Stimulated activated CD8-positive, alpha-beta memory T cell treated with anti-CD3 and anti-CD28 coated beads, Interleukin-12 subunit alpha, Interleukin-12 subunit beta, amount 100 ng/mL, for 24 hours (primary cell): Measurements from ENCODE around the gene SMG6.
"Not testable (repeated sequence)": the region's sequence is repeated elsewhere in the genome, so short reads cannot be mapped to it uniquely, and the experiment has no call there.

ENCODE experiments used
- DNase-seq: peaks from one replicate; pipeline ENCODE4 v3.0.0-alpha.2; 2020; ENCODE audit errors: extremely low read depth

The SMG6 gene

DNA sequence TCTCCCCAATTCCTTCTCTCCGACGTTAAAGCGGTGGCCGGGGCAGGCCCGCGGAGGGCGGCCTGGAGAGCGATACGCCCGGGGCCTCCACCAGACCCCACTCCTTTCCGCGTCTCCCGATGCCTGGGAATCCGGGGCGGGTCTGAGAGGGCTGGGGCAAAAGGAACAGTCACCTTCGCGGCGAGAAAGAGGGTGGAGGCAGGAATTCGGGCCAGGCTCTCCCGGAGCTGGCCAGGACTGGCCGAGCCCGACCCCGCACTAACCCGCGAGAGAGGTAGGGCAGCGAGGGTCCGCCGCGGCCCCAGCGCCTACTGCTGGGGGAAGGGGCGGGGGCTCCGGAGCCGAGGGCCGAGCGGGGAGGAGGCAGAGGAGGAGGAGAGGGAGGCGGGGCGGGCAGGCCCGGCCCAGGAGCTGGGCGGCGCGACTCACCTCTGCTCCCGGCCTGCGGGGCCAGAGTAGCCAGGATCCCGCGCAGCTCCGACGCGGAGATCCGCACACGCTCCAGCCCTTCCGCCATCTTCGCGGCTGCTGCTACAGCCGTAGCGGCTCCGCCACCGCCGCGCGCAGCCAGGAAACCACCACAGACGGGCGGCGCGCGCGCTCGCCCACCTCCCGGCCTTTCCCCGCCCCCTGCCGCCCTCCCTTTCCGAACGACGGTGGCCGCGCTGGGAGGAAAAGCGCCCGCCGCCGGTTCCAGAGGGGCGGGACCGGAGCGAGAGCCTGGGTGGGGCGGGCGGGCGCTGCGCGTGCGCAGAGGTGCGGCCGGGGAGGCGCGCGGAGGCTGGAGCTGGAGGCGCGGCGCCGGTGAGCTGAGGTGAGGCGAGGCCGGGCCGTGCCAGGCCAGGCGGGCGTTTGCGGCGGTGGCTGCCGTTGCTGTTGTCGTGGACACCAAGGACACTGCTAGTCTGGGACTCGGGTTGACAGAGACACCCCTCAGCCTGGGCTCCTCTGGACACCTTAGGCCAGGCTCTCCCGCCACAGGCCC lies at the start of gene SMG6, which contains the start of gene SRR:
Gene SMG6, minus strand, starts transcription at position 582 of the 985 bp plus-strand sequence. Its CDS starts 65 bp downstream, at position 517.
Gene SRR, plus strand, starts transcription at position 747 of the 985 bp plus-strand sequence. CDS start 11,611 bp downstream, outside the sequence.
- peak; percentile 91 for DNase-seq

DNA sequence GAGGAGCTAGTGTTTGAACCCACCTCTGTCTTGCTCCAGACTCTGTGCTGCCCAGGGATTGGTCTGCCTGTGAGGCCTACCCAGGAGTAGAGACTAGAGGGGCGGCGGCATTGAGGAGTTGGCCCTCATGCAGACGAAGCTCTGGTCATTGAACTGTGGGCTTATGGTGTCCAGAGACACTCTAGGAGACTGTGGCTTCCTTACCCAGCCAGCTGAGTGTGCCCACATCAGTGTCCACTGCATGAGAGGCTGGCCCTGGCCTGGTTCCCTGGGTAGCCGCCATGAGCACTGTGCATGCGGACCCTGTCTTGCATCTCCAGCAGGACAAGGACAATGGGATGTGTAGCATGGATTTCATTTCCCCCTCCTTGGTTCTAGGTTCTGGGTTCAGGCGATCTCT lies 47.7 kb upstream of the SMG6 start:
- no peak for DNase-seq

- no peak for DNase-seq
Observed at GRCh38 chr17:2347805-2348685, 44.5 kb upstream of the SMG6 start.

DNA sequence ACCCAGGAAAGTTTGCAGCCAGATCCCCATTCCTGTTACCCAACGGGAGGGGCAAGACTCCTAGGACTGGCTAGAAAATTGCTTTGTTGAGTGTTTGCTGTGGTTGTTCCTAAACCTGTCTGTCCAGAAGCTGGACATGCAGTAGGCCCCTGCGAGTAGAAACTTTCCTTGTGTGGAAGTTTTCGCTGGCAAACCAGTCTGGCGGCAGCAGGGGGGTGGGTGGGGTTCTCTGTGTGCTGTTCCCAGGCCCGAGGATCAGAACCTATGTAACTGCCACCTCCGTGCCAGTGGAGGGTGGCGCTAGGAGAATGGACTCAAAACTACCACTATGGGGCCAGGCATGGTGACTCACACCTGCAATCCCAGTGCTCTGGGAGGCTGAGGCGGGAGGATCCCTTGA lies 42.9 kb upstream of the SMG6 start:
- DNase-seq: no peak

DNA sequence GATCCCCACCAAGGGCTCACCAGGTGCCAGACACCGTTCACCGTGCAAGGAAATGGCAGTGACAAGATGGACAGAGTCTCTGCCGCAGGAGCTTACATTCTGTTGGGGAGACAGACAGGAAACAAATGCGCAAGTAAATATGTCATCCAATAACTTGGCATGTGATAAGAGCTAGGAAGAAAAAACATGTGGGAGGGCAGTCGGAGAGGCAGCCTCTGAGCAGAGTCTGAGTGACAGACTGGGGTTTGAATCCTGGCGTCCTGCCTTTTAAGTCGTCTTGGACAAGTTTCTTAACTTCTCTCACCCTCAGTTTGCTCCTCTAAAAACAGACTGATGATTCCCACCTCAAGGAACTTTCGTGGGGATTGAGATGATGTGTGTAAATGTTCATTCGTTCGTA lies 40.9 kb upstream of the SMG6 start:
- DNase-seq: no peak

DNA sequence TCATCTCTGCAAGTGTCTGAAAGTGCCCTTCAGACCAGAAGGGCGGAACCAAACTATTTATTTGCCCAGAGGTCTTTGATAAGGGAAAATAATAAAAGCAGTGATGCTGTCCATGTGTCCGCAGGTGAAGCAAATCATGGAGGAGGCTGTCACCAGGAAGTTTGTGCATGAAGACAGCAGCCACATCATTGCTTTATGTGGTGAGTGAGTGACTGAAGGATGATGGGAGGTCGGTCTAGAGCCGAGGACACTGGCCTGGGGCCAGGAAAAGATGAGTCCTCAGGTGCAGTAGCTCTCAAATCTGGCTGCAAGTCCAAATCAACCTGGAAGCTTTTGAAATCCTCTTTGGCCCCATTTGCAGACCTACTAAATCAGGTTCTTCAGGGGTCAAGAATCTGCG lies 39.8 kb upstream of the SMG6 start:
- no peak for DNase-seq

GRCh38 chr17:2338315-2338657 lies 34.7 kb upstream of the SMG6 start:
- no peak for DNase-seq

DNA sequence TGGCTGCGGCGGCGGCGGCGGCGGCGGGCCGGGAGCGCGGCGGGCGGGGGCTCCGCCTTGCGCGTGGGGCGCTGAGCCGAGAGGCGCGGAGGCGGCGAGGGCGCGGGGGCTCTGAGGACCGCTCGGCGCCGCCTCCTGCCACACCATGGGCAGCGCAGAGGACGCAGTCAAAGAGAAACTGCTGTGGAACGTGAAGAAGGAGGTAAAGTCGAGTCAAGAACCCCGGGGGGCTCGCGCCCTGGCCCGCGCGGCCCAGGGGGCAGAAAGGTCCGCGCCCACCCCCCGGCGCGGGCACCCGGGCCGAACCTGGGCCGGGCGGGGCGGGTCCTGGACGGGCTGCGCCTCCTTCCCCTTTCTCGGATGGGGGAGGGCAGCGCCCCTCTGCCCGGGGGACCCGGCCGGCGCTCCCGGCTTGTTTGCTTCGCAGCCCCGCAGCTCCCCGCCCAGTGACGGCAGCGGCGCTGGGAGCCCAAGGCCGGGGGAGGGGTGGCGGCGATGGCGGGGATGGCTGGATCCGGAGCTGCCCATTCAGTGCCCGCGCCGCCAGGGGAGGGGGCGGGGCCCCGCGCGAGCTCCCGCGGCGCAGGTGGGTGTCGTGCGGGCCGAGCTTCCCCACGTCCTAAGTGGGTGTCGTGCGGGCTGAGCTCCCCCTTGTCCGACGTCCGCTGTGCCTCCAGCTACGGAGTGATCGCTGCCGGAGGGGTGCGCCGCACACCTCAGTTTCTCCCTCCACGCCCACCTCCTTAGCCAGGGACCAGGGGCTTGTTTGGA lies 34.1 kb upstream of the SMG6 start:
- DNase-seq: no peak

- no peak for DNase-seq
Observed at GRCh38 chr17:2336852-2337543, 33.4 kb upstream of the SMG6 start, which contains the start of gene SGSM2. Gene SGSM2, plus strand, starts transcription at chr17:2337501. Its CDS starts 188 bp downstream, at chr17:2337689.

- peak; percentile 82 for DNase-seq
Observed at GRCh38 chr17:2336215-2336851, 32.7 kb upstream of the SMG6 start, which contains the start of gene TSR1. Gene TSR1, minus strand, starts transcription at chr17:2336457. Its CDS starts 30 bp downstream, at chr17:2336427.

- DNase-seq: no peak
Observed at GRCh38 chr17:2335726-2336214, 32.2 kb upstream of the SMG6 start.

GRCh38 chr17:2331303-2331702 lies 27.7 kb upstream of the SMG6 start:
- DNase-seq: no peak

DNA sequence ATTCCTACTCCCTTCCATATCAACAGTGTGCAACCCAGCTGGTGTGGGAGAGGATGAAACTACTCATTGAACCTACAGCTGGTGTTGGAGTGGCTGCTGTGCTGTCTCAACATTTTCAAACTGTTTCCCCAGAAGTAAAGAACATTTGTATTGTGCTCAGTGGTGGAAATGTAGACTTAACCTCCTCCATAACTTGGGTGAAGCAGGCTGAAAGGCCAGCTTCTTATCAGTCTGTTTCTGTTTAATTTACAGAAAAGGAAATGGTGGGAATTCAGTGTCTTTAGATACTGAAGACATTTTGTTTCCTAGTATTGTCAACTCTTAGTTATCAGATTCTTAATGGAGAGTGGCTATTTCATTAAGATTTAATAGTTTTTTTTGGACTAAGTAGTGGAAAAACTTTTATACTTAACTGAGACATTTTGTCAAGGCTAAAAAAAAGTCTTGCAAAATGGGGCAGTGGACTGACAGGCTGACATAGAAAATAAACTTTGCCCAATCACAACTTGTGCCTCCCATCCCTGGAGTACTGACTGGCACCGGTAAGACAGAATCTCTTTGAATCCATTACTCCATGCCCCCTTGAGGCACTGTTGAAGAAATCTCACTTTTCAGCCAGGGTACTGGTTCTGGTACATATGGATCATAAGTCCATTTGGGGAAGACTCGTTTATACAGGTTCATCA lies 20.2 kb upstream of the SMG6 start:
- DNase-seq: no peak

- no peak for DNase-seq
Observed at GRCh38 chr17:2321399-2321798, 17.8 kb upstream of the SMG6 start.

DNA sequence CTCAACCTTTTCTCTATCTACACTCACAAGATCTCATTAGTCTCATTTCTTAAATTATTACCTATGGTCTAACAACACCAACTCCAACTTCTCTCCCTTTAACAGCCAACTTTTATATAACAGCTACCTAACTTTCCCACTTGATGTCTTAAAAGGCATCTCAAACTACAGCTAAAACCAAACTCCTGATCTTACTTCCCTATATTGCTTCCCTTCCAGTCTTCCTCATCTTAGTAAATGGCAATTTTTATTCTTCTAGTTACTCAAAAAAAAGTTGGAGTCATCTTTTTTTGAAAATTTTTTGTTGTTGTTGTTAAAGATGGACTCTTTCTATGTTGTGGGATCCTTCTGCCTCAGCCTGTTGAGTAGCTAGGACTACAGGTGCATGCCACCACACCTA lies 15.5 kb upstream of the SMG6 start:
- DNase-seq: no peak

DNA sequence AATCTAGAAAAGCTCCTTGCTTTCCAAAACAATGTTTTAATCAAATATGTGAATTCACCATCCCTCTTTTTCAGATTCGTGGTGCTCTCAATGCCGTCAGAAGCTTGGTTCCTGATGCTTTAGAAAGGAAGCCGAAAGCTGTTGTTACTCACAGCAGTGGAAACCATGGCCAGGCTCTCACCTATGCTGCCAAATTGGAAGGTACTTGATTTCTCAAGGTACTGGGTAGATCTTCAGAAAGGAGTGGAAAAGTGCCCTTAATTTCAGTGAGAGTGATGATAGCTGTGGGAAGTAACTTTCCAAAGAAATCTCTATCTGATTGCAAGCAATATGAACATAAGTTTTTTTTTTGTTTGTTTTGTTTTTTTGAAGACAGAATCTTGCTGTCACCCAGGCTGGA lies 14.2 kb upstream of the SMG6 start:
- DNase-seq: no peak

- DNase-seq: not testable (repeated sequence)
Observed at GRCh38 chr17:2316916-2317205, 13.3 kb upstream of the SMG6 start.

GRCh38 chr17:2312736-2313135 lies 9.2 kb upstream of the SMG6 start:
- no peak for DNase-seq

DNA sequence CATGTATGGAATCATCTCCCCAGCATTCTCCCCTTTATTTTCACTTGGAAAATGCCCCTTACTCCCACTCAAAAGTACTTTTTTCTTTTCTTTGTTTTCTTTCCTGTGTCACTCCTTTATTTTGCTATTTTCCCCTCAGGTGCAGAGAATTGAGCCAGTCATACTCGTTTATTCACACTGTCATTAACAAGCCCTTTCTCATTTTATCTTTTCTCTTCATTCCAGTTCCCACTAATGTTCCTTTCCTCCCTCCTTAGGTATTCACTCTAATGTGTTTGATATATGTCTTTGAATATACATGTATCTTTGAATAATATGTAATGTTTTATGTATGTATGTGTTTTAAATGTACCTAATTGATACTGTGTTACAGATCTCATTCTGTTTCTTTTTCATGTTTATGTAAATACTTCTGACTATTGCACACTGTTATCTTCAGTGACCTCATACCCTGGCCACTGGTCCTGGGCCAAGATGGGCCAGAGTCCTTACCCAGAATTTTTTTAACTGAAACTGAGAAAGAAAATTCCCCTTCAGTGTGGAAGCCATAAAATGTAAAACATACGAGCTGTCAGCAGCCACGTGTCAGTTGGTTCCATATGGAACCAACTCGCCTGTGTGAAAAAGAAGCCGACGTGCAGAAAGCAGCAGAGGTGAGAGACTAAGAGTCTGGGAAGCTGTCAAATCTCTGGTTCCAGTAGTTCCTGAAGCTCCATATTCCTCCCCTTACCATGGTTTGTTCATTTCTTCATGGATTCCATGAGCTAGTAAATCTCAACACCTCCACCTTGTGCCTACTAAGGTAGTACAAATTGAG lies 6.0 kb upstream of the SMG6 start:
- no peak for DNase-seq
